Bronchus fibroblast of lung (primary cell): ENCODE results near the gene PGD. TPM values are rescaled to one million over a fixed set of nuclear protein-coding genes. Genes with fewer than 3 reads are reported as not detected.

Experiments
- total RNA-seq: library from RNA; depleted of rRNA; stranded (reverse); fragments of >200 nt; gene quantifications from 2 replicates; pipeline ENCODE4 v1.2.3, GENCODE V29; 2015

The PGD gene
- 307 and 316 TPM in 2 replicates for total RNA-seq

DNA sequence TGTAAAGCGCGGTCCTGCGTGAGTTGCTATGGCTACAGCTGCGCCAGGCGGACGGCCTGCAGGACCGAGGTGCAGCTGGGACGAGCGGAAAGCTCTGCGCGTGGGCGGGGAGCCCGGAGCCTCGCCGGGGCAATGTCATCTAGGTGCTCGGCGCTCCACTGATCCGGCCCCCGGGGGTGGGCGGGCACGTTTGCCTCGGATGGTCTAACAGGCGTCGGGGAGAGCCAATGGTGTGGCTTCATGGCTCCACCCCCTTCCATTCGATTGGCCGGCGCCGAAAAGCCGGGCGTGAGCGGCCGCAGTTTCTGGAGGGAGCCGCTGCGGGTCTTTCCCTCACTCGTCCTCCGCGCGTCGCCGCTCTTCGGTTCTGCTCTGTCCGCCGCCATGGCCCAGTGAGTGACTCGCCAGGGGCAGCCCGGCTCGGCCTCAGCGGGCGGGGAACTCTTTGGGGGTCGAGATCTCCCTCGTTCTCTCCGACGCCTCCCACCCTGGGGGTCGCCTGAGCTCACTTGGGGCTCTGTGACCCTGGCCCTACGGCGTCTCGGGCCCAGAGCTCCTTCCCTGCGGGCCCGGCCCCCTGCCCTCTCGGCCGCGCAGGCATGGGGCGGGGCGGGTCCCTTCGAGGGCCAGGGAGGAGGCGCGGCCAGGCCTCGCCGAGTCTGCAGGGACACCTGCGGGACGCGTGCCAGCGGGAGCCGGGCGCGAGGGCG, at the start of gene PGD:
Gene PGD, plus strand, starts transcription at position 331 of the 710 bp plus-strand sequence. Its CDS starts 54 bp downstream, at position 385.

DNA sequence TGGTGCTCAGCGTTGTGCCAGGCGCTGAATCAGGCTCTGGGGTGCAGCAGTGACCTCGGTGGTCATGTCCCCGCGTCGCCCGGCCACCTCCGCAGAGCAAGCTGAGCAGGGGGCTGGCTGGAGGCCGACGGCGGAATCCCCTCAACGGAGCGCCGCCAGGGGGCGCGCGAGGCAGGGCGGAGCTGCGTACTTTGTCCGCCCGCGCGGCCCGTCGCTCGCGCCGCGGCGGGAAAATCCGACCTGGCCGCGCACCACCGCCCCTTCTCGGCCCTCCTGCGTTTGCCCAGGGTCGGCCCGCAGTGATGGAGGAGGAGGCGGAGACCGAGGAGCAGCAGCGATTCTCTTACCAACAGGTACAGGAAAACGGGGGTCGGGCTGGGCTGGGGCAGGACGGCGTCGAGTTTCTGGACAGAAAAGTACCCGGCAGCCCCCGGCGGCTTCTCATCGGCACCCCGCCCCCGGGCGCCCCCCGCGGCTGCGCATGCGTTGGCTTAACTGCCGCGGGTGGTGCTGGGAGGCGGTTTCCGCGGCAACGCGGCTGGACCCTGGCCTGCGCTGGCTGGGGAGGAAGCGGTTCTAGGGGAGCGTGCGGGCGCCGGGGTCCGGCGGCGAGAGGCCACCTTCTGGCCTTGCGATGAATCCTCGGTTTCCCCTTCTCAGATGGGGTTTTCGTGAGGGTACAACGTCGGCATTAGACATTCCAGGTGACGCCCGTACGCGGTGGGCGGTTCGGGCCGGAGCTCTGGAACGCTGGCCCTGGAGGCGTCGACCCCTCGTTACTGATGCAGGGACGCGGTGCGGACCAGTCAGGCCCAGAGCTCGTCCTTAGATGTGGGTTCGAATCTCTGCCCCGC, 31.6 kb downstream of the PGD start, which contains the start of gene CENPS:
Gene CENPS, plus strand, starts transcription at position 218 of the 854 bp plus-strand sequence. Its CDS starts 85 bp downstream, at position 303.

DNA sequence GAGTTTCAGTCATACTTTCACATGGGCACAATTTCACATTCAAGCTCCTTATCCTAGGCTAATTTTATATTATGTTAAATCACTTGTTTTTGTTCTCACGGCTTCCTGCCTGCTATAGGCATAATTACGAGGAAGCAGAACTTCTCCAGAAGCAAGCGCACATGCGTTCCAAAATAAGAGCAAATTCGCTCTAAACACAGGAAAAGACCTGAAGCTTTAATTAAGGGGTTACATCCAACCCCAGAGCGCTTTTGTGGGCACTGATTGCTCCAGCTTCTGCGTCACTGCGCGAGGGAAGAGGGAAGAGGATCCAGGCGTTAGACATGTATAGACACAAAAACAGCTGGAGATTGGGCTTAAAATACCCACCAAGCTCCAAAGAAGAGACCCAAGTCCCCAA, 50.9 kb downstream of the PGD start, which contains the start of gene CORT:
Gene CORT, plus strand, starts transcription at position 281 of the 400 bp plus-strand sequence. CDS start 193 bp downstream, outside the sequence.

Other genes starting within 250 kb of the PGD start
- 14.3 and 15.8 TPM in 2 replicates for gene KIF1B, start 188.5 kb upstream of the PGD start, total RNA-seq
- gene CENPS, start 31.4 kb downstream of the PGD start, total RNA-seq, result 17.4 and 18.7 TPM in 2 replicates
- 0.50 TPM in 1 of 2 replicates, not detected in the other for gene CORT, start 51.0 kb downstream of the PGD start, total RNA-seq
- 29.4 and 31.8 TPM in 2 replicates for gene DFFA, start 73.5 kb downstream of the PGD start, total RNA-seq
- 18.5 and 19.3 TPM in 2 replicates for gene PEX14, start 75.9 kb downstream of the PGD start, total RNA-seq